ENCODE data around the gene GEN1.

Gene GEN1

GRCh38 chr2:17805717-17806363 is 51.9 kb downstream of the GEN1 start:
- no peaks in the 10 kb centered on the region for H3K9me3 ChIP-seq (ENCODE audit: severe bottlenecking)
- no peak overlapping the region for H3K4me3 ChIP-seq (ENCODE audit: low read depth, low read length)
- no peaks in the 10 kb centered on the region for H3K27me3 ChIP-seq (ENCODE audit: insufficient read depth, low read depth, severe bottlenecking)
- no peak for DNase-seq
- no peak overlapping the region for H3K27ac ChIP-seq
- H3K36me3 ChIP-seq = no peaks in the 10 kb centered on the region
- TF ChIP-seq, protein P1, sequence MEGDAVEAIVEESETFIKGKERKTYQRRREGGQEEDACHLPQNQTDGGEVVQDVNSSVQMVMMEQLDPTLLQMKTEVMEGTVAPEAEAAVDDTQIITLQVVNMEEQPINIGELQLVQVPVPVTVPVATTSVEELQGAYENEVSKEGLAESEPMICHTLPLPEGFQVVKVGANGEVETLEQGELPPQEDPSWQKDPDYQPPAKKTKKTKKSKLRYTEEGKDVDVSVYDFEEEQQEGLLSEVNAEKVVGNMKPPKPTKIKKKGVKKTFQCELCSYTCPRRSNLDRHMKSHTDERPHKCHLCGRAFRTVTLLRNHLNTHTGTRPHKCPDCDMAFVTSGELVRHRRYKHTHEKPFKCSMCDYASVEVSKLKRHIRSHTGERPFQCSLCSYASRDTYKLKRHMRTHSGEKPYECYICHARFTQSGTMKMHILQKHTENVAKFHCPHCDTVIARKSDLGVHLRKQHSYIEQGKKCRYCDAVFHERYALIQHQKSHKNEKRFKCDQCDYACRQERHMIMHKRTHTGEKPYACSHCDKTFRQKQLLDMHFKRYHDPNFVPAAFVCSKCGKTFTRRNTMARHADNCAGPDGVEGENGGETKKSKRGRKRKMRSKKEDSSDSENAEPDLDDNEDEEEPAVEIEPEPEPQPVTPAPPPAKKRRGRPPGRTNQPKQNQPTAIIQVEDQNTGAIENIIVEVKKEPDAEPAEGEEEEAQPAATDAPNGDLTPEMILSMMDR (IDR thresholded peaks at IDR 0.05; ENCODE audit: low read depth, low read length) = no peak

GRCh38 chr2:17813010-17813741 is 59.2 kb downstream of the GEN1 start:
- Histone ChIP-seq H3K36me3 (no peaks in the 10 kb centered on the region), H3K4me3 (ENCODE audit: low read depth, low read length) (no peak overlapping the region), H3K9me3 (ENCODE audit: severe bottlenecking) (no peaks in the 10 kb centered on the region), H3K27ac (no peak overlapping the region), H3K27me3 (ENCODE audit: insufficient read depth, low read depth, severe bottlenecking) (no peaks in the 10 kb centered on the region)
- TF ChIP-seq, protein P1 (IDR thresholded peaks at IDR 0.05; ENCODE audit: low read depth, low read length) = no peak
- no peak for DNase-seq

DNA sequence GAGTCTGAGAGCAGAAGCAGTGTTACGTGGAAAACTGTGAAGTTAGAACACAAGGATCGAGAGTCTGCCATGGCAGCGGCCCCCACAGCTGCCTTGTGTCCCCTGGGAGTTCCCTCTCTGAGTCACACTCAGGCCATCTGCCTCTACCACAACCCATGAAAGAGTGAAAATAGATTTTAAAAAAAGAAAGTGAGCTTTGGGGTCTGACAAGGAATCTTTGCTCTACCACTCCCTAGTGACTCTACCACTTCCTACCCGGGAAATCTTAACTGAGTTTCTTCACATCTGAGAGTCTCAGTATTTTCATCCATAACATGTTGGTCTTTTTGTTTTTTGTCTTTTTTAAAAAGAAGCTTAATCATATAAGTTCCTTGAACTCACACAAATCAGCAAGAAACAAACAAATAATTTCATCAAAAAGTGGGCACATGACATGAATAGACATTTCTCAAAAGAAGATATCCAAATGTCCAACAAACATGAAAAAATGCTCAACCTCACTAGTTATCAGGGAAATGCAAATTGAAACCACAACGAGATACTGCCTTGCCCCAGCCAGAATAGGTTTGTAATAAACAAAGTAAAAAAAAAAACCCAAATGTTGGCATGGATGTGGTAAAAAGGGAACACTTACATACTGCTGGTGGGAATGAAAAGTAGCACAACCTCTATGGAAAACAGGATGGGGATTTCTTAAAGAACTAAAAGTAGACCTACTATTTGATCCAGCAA is 60.0 kb downstream of the GEN1 start:
- Histone ChIP-seq H3K4me3 (ENCODE audit: low read depth, low read length) (no peak overlapping the region), H3K36me3 (no peaks in the 10 kb centered on the region), H3K27ac (no peak overlapping the region), H3K9me3 (ENCODE audit: severe bottlenecking) (no peaks in the 10 kb centered on the region), H3K27me3 (ENCODE audit: insufficient read depth, low read depth, severe bottlenecking) (no peaks in the 10 kb centered on the region)
- DNase-seq = no peak
- TF ChIP-seq, protein P1 (IDR thresholded peaks at IDR 0.05; ENCODE audit: low read depth, low read length) = no peak

DNA sequence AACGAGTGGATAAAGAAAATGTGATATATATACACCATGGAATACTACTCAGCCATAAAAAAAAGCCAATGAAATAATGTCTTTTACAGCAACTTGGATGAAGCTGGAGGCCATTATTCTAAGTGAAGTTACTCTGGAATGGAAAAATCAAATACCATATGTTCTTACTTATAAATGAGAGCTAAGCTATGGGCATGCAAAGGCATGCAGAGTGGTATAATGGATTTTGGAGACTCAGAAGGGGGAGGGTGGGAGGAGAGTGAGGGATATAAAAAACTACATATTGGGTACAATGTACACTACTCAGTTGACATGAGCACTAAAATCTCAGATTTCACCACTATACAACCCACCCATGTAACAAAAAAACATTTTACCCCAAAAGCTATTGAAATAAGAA is 60.7 kb downstream of the GEN1 start:
- no peaks in the 10 kb centered on the region for H3K36me3 ChIP-seq
- H3K9me3 ChIP-seq (ENCODE audit: severe bottlenecking) = no peaks in the 10 kb centered on the region
- TF ChIP-seq, protein P1 (IDR thresholded peaks at IDR 0.05; ENCODE audit: low read depth, low read length) = no peak
- H3K4me3 ChIP-seq (ENCODE audit: low read depth, low read length) = no peak overlapping the region
- no peak overlapping the region for H3K27ac ChIP-seq
- no peak for DNase-seq
- H3K27me3 ChIP-seq (ENCODE audit: insufficient read depth, low read depth, severe bottlenecking) = no peaks in the 10 kb centered on the region

- Histone ChIP-seq H3K4me3 (ENCODE audit: low read depth, low read length) (no peak overlapping the region), H3K27me3 (ENCODE audit: insufficient read depth, low read depth, severe bottlenecking) (no peaks in the 10 kb centered on the region), H3K9me3 (ENCODE audit: severe bottlenecking) (no peaks in the 10 kb centered on the region), H3K27ac (peak overlapping the region; percentile 15; the same call in 1 of the 2 replicates), H3K36me3 (no peaks in the 10 kb centered on the region)
- TF ChIP-seq, protein P1 (IDR thresholded peaks at IDR 0.05; ENCODE audit: low read depth, low read length) = no peak
- DNase-seq = no peak
Observed at GRCh38 chr2:17815468-17816184, 61.7 kb downstream of the GEN1 start.

Measured in WERI-Rb-1 (cell line).